Upper lobe of left lung (tissue), 6 donors: ENCODE measurements around the gene POP7. TPM values are rescaled to one million over a fixed set of nuclear protein-coding genes. Genes with fewer than 3 reads are reported as not detected.

Experiments
- ATAC-seq, 2 donors: fragments of 200-7000 bp; cut with Tn5 transposase; one replicate each; pipeline ENCODE4 v1.9.1; 2022; ENCODE audit warnings: mild to moderate bottlenecking in 2 of 2, moderate library complexity in 2 of 2; ENCODE audit not compliant: low FRiP score in 2 of 2
- DNase-seq, 2 donors: peaks; one replicate each; pipeline ENCODE4 v3.0.0-alpha.2; 2019 to 2020
- H3K27ac ChIP-seq, 4 donors: fragments of 200-600 bp; sonication (generic); one replicate each; pipeline ENCODE4 v1.5.1; 2016 to 2019
- H3K27me3 ChIP-seq, 4 donors: fragments of 200-600 bp; sonication (generic); one replicate each; pipeline ENCODE4 v1.5.1; 2017 to 2019
- H3K36me3 ChIP-seq, 4 donors: fragments of 200-600 bp; sonication (generic); one replicate each; pipeline ENCODE4 v1.5.1; 2016 to 2019
- H3K4me1 ChIP-seq, 4 donors: fragments of 200-600 bp; sonication (generic); one replicate each; pipeline ENCODE4 v1.5.1; 2018 to 2019
- H3K4me3 ChIP-seq, 4 donors: fragments of 200-600 bp; sonication (generic); one replicate each; pipeline ENCODE4 v1.5.1; 2017 to 2019; ENCODE audit warnings: mild to moderate bottlenecking in 2 of 4, moderate library complexity in 1 of 4
- H3K9me3 ChIP-seq, 4 donors: fragments of 200-600 bp; sonication (generic); one replicate each; pipeline ENCODE4 v1.5.1; 2018 to 2019
- EP300 ChIP-seq, 4 donors: sonication (generic); formaldehyde crosslinking; IDR thresholded peaks; one replicate each; pipeline ENCODE4 v1.5.1; 2017; ENCODE audit warnings: antibody characterized with exemption in 4 of 4, control low read depth in 2 of 4
- POLR2A ChIP-seq, 4 donors: fragments of 450-650 bp; IDR thresholded peaks; one replicate each; pipeline ENCODE4 v1.5.1; 2016 to 2017; ENCODE audit warnings: antibody characterized with exemption in 4 of 4, mild to moderate bottlenecking in 2 of 4
- POLR2AphosphoS5 ChIP-seq, 2 donors: sonication (generic); formaldehyde crosslinking; IDR thresholded peaks; one replicate each; pipeline ENCODE4 v1.5.1; 2017; ENCODE audit warnings: antibody characterized with exemption in 2 of 2
- WGBS, 2 donors: methylation state at CpG; one replicate each; pipeline ENCODE4 v1.1.5; 2017 to 2018; 5-methylcytosine and 5-hydroxymethylcytosine counted together
- total RNA-seq, 6 donors: library from RNA; depleted of rRNA in 4 of 6; stranded (reverse); fragments of >200 nt in 4 of 6; gene quantifications; one replicate each; pipeline versions ENCODE4 v1.1.0 to v1.2.1, GENCODE V29; 2016 to 2021
- TF ChIP-seq, protein P1 (sequence below), 6 experiments: fragments of 450-650 bp in 4 of 6; fragments of 200-600 bp in 2 of 6; sonication (generic) in 2 of 6; IDR thresholded peaks; one replicate each; pipeline ENCODE4 v1.5.1; 2016 to 2019; ENCODE audit warnings: antibody characterized with exemption in 6 of 6
- donor health status: DM: no; HTN: no; CAD: no; lungs with moderate emphysema.
- donor health status: DM: no; HTN: yes; CAD: no; lungs with severe emphysema.

POP7 gene
- total RNA-seq, 6 donors from 2014 or later: 9.4 to 32.5 (median 22.2) TPM

DNA sequence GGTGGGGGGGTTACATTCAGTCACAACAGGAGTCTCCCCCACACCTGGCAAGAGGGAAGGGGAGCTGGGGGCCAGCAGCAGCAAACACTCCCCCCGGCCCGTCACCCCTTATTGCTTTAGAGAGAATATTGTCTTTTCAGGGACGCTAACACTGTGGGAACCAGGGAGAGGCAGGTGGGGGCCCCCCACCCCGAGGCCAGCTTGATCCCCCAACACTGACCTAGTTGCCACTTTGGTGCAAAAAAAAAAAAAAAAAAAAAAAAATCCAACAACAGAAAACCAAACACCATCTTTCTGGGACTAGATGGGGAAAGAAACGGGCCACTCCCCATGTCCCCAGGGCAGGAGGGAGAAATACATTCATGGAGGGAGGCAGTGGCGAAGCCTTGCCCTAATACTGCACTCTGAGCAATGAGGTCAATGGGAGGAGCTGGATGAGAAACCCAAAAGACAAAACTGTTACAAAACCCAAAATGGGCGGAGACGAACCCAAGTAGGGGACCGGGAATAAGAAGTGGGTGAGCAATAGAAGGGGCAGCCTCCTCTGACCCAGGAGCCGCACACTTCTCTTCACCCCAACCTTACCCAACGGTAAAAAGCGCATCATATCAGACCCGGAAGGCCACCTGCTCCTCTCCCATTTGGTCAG lies 25.9 kb upstream of the POP7 start:
- Histone ChIP-seq H3K27me3 (no peaks in the 10 kb centered on the region), H3K9me3 (no peaks in the 10 kb centered on the region), H3K27ac (peak overlapping the region; percentile 26 to 67 (median 40)), H3K36me3 (peaks cover 47 to 89% (median 80%) of the 10 kb centered on the region in 4 donors), H3K4me1 (peaks cover 12 to 37% (median 22%) of the 10 kb centered on the region in 4 donors), H3K4me3 (no peak overlapping the region)
- ATAC-seq: peak in 1 of 2 donors; percentile 68
- TF ChIP-seq, protein P1, sequence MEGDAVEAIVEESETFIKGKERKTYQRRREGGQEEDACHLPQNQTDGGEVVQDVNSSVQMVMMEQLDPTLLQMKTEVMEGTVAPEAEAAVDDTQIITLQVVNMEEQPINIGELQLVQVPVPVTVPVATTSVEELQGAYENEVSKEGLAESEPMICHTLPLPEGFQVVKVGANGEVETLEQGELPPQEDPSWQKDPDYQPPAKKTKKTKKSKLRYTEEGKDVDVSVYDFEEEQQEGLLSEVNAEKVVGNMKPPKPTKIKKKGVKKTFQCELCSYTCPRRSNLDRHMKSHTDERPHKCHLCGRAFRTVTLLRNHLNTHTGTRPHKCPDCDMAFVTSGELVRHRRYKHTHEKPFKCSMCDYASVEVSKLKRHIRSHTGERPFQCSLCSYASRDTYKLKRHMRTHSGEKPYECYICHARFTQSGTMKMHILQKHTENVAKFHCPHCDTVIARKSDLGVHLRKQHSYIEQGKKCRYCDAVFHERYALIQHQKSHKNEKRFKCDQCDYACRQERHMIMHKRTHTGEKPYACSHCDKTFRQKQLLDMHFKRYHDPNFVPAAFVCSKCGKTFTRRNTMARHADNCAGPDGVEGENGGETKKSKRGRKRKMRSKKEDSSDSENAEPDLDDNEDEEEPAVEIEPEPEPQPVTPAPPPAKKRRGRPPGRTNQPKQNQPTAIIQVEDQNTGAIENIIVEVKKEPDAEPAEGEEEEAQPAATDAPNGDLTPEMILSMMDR (IDR thresholded peaks at IDR 0.05): no peak
- TF ChIP-seq POLR2A (IDR thresholded peaks at IDR 0.05): no peak
- TF ChIP-seq POLR2AphosphoS5 (IDR thresholded peaks at IDR 0.05): no peak
- no peak for TF ChIP-seq EP300 (IDR thresholded peaks at IDR 0.05)
- peak in 1 of 2 donors; percentile 36 for DNase-seq
- WGBS, 2 donors: 73 to 78% methylated on average over 13 of the region's 13 CpGs

DNA sequence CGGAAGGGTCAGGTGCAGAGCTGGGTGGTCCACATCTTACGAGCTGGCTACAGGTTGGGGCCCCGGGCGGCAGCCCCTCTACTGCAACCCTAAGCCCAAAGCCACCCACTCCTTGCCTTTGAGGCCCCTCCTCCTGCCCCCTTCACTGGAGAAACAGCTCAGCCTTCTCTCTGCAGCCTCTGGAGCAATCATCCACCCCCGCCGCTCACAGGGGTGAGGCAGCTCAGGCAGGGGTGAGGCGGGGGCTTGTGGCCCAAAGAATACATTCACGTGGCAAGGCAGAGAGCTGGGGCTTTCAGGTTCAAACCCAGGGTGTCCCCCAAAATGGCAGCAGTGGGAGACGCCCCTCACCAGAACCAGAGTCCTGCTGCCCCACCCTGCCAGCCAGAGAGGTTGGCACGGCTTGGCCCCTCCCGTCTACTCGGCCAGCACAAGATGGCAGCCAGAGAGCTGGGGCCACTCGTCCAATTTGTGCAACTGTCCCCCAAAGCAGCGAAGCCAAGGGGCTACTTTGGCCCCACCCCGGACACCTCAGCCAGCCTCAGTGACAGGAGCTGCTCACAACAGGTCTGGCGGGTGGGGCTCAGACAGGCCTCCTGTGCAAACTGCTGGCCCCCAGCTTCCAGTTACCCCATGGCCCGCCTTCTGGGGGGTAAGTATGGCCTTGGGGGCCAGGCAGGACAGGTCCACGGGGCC lies 25.2 kb upstream of the POP7 start:
- peak overlapping the region; percentile 26 to 67 (median 40) for H3K27ac ChIP-seq
- peak in 1 of 2 donors; percentile 67 for DNase-seq
- peaks cover 53 to 95% (median 86%) of the 10 kb centered on the region in 4 donors for H3K36me3 ChIP-seq
- H3K4me1 ChIP-seq: peaks cover 12 to 31% (median 20%) of the 10 kb centered on the region in 4 donors
- no peaks in the 10 kb centered on the region for H3K27me3 ChIP-seq
- no peak for ATAC-seq
- TF ChIP-seq POLR2A (IDR thresholded peaks at IDR 0.05) (peak in 1 of 4 donors; percentile 24), POLR2AphosphoS5 (IDR thresholded peaks at IDR 0.05) (no peak)
- WGBS, 2 donors: 88 to 90% methylated on average over 9 to 18 of the region's 18 CpGs
- H3K9me3 ChIP-seq: no peaks in the 10 kb centered on the region
- H3K4me3 ChIP-seq: no peak overlapping the region

GRCh38 chr7:100681491-100682227 lies 24.3 kb upstream of the POP7 start:
- DNase-seq (peak in 1 of 2 donors; percentile 79), ATAC-seq (no peak)
- Histone ChIP-seq H3K27me3 (no peaks in the 10 kb centered on the region), H3K9me3 (no peaks in the 10 kb centered on the region), H3K4me3 (no peak overlapping the region), H3K36me3 (peaks cover 56 to 100% (median 92%) of the 10 kb centered on the region in 4 donors), H3K4me1 (peaks cover 6 to 23% (median 12%) of the 10 kb centered on the region in 4 donors), H3K27ac (peak overlapping the region in 1 of 4 donors; percentile 67)
- TF ChIP-seq POLR2A (IDR thresholded peaks at IDR 0.05) (no peak), POLR2AphosphoS5 (IDR thresholded peaks at IDR 0.05) (no peak), EP300 (IDR thresholded peaks at IDR 0.05) (no peak)
- TF ChIP-seq, protein P1 (IDR thresholded peaks at IDR 0.05): no peak
- WGBS, 2 donors: 67 to 84% methylated on average over 7 to 25 of the region's 29 CpGs

- H3K27ac ChIP-seq: no peak overlapping the region
Observed at GRCh38 chr7:100682228-100682741, 23.6 kb upstream of the POP7 start.

More at GRCh38 chr7:100682228-100682741, 23.6 kb upstream of the POP7 start:
- TF ChIP-seq, protein P1 (IDR thresholded peaks at IDR 0.05): no peak
- TF ChIP-seq POLR2AphosphoS5 (IDR thresholded peaks at IDR 0.05): no peak
- no peak for TF ChIP-seq POLR2A (IDR thresholded peaks at IDR 0.05)
- TF ChIP-seq EP300 (IDR thresholded peaks at IDR 0.05): no peak
- DNase-seq (peak in 1 of 2 donors; percentile 75), ATAC-seq (no peak)
- Histone ChIP-seq H3K4me1 (peaks cover 6 to 20% (median 11%) of the 10 kb centered on the region in 4 donors), H3K36me3 (peaks cover 54 to 100% (median 92%) of the 10 kb centered on the region in 4 donors), H3K9me3 (no peaks in the 10 kb centered on the region), H3K4me3 (no peak overlapping the region), H3K27me3 (no peaks in the 10 kb centered on the region)
- 86 to 90% methylated on average over 8 to 25 of the region's 25 CpGs for WGBS, 2 donors
